CD4-positive, alpha-beta T cell (primary cell): ENCODE data around the gene C1QTNF8. TPM values are rescaled to one million over a fixed set of nuclear protein-coding genes. Genes with fewer than 3 reads are reported as not detected.

ENCODE experiments used
- ATAC-seq: fragments of 200-7000 bp; cut with Tn5 transposase; one replicate; pipeline ENCODE4 v1.10.0; 2022; ENCODE audit warnings: mild to moderate bottlenecking; ENCODE audit not compliant: poor library complexity
- CTCF ChIA-PET: fragments of 350-600 bp; sonication (Branson Sonifier 250); formaldehyde crosslinking; loops from one replicate; lab custom pipeline; 2021; ENCODE audit warnings: antibody characterized with exemption, inconsistent platforms; lab: Charles Lee
- POLR2A ChIA-PET: fragments of 350-600 bp; sonication (Branson Sonifier 250); formaldehyde crosslinking; loops from one replicate; lab custom pipeline; 2021; ENCODE audit warnings: antibody characterized with exemption, inconsistent platforms; lab: Charles Lee
- DNase-seq, 14 experiments: peaks; one replicate each; pipeline ENCODE4 v3.0.0-alpha.2; 2013 to 2020; ENCODE audit warnings: mixed read lengths in 2 of 14
- H3K27ac ChIP-seq, 2 donors: one replicate each; pipeline versions ENCODE4 v1.5.1 to v1.7.0; 2013; ENCODE audit warnings: low read length in 2 of 2, low read depth in 1 of 2, mild to moderate bottlenecking in 1 of 2
- H3K27me3 ChIP-seq, 2 experiments: 1 replicate in 1 of 2; 2 replicates in 1 of 2; pipeline versions ENCODE4 v1.6.1 to v1.7.0; 2013; ENCODE audit warnings: low read length in 2 of 2, control low read depth in 1 of 2, mild to moderate bottlenecking in 1 of 2, moderate library complexity in 1 of 2; ENCODE audit not compliant: insufficient read depth in 2 of 2, control insufficient read depth in 1 of 2
- H3K36me3 ChIP-seq: one replicate; pipeline ENCODE4 v1.6.1; 2013; ENCODE audit warnings: low read length, control low read depth; ENCODE audit not compliant: insufficient read depth
- H3K4me1 ChIP-seq: one replicate; pipeline ENCODE4 v1.6.1; 2013; ENCODE audit warnings: low read length, control low read depth; ENCODE audit not compliant: insufficient read depth
- H3K4me3 ChIP-seq: one replicate; pipeline ENCODE4 v1.5.1; 2013; ENCODE audit warnings: mild to moderate bottlenecking, low read length, moderate library complexity
- H3K9me3 ChIP-seq, 2 experiments: 1 replicate in 1 of 2; 2 replicates in 1 of 2; pipeline versions ENCODE4 v1.6.1 to v1.7.0; 2013; ENCODE audit warnings: low read length in 2 of 2, mild to moderate bottlenecking in 2 of 2, control low read depth in 1 of 2, moderate library complexity in 1 of 2; ENCODE audit not compliant: control insufficient read depth in 1 of 2, insufficient read depth in 1 of 2
- H3K27ac Mint-ChIP-seq: one replicate; pipeline ENCODE4 v1.8.0; 2020; ENCODE audit warnings: mixed read lengths
- H3K27me3 Mint-ChIP-seq: one replicate; pipeline ENCODE4 v1.8.0; 2021; ENCODE audit warnings: mixed read lengths
- H3K36me3 Mint-ChIP-seq: one replicate; pipeline ENCODE4 v1.8.0; 2021; ENCODE audit warnings: low read depth, mixed read lengths
- H3K4me1 Mint-ChIP-seq: one replicate; pipeline ENCODE4 v1.8.0; 2021; ENCODE audit warnings: low read depth, mixed read lengths
- H3K4me3 Mint-ChIP-seq: one replicate; pipeline ENCODE4 v1.8.0; 2020; ENCODE audit warnings: mild to moderate bottlenecking, mixed read lengths
- H3K9me3 Mint-ChIP-seq: one replicate; pipeline ENCODE4 v1.8.0; 2020; ENCODE audit warnings: mixed read lengths
- CTCF ChIP-seq: fragments of 200-600 bp; IDR thresholded peaks from one replicate; pipeline ENCODE4 v1.8.0; 2022; ENCODE audit warnings: antibody characterized with exemption, mild to moderate bottlenecking
- intact Hi-C, 2 experiments: fragments of 100-400 bp; cut with DNase I in 1 of 2; cut with micrococcal nuclease in 1 of 2; formaldehyde crosslinking; loops; one replicate each; pipeline versions ENCODE4 v1.15.1 to v1.9.0; 2023 to 2025; cut with DNase I, micrococcal nuclease
- total RNA-seq, 174 experiments: library from RNA in 2 of 174; stranded (reverse) in 2 of 174; gene quantifications; one replicate each; pipeline ENCODE4 v1.2.3 and lab custom pipeline; 2021 to 2026

C1QTNF8 gene
- total RNA-seq, 2 experiments from 2014 or later: not detected

DNA sequence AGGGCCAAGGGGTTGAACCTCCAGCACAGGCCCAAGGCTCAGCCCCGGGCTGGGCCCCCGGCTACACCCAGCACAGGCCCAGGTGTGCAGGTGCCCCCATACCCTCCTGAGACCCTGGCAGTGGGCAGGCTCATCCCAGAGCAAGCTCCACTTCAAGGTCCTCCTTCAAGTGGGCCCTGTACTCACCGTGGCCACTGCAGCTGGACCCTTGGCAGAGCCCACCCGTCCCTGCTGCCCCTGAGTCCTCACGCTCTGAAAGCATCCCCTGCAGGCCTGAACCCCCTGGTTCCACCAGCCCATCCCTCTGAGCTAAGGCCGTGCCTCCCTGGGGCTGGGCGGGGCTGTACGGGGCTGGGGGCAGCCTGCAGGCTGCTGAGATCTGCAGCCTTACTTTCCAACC lies 45.7 kb upstream of the C1QTNF8 start:
- no peak for TF ChIP-seq CTCF
- H3K27me3 Mint-ChIP-seq: no peaks in the 10 kb centered on the region
- H3K27ac ChIP-seq: no peak overlapping the region
- no peak for DNase-seq
- H3K36me3 Mint-ChIP-seq: no peaks in the 10 kb centered on the region
- H3K36me3 ChIP-seq: no peaks in the 10 kb centered on the region
- H3K4me3 ChIP-seq: no peak overlapping the region
- ChIA-PET POLR2A (no interaction called here), CTCF (no interaction called here)
- no peaks in the 10 kb centered on the region for H3K4me1 ChIP-seq
- no peak overlapping the region for H3K27ac Mint-ChIP-seq
- H3K27me3 ChIP-seq: no peaks in the 10 kb centered on the region
- no peaks in the 10 kb centered on the region for H3K4me1 Mint-ChIP-seq
- no peaks in the 10 kb centered on the region for H3K9me3 Mint-ChIP-seq
- intact Hi-C loops: no loop called here
- ATAC-seq: no peak
- H3K9me3 ChIP-seq: peaks cover 0 to 4% of the 10 kb centered on the region in 2 experiments
- H3K4me3 Mint-ChIP-seq: no peak overlapping the region

DNA sequence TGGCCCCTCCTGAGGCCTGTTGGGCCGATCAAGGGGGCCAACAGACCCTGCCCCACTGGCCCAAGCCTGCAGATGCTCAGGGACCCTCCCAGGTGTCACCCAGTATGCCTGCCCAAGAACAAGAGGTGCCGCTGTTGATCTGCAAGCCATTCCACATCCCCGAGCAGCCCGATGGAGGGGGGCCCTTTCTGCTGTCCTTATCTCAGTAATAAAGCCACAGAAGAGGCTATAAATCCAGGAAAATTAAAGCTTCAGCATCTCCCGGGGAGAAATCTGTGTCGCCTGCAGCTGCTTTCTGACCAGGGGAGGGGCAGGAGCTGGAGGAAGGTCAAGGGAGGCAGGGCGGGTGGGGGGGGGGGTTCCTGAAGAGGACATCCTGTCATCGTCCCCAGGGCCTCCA lies 45.1 kb upstream of the C1QTNF8 start:
- Mint-ChIP-seq H3K4me3 (no peak overlapping the region), H3K27ac (no peak overlapping the region), H3K4me1 (no peaks in the 10 kb centered on the region), H3K9me3 (no peaks in the 10 kb centered on the region), H3K36me3 (no peaks in the 10 kb centered on the region), H3K27me3 (peaks cover 3% of the 10 kb centered on the region)
- no peak for DNase-seq
- H3K36me3 ChIP-seq: no peaks in the 10 kb centered on the region
- H3K4me3 ChIP-seq: no peak overlapping the region
- H3K4me1 ChIP-seq: no peaks in the 10 kb centered on the region
- H3K27me3 ChIP-seq: no peaks in the 10 kb centered on the region
- ATAC-seq: no peak
- intact Hi-C loops: no loop called here
- no peaks in the 10 kb centered on the region for H3K9me3 ChIP-seq
- no peak overlapping the region for H3K27ac ChIP-seq
- TF ChIP-seq CTCF: no peak
- CTCF ChIA-PET: no interaction called here
- POLR2A ChIA-PET: no interaction called here

- Mint-ChIP-seq H3K36me3 (no peaks in the 10 kb centered on the region), H3K27me3 (peaks cover 4% of the 10 kb centered on the region), H3K27ac (no peak overlapping the region), H3K9me3 (no peaks in the 10 kb centered on the region), H3K4me3 (no peak overlapping the region), H3K4me1 (no peaks in the 10 kb centered on the region)
- TF ChIP-seq CTCF: no peak
- no peaks in the 10 kb centered on the region for H3K27me3 ChIP-seq
- H3K4me3 ChIP-seq: no peak overlapping the region
- ATAC-seq: no peak
- no peaks in the 10 kb centered on the region for H3K4me1 ChIP-seq
- POLR2A ChIA-PET: no interaction called here
- no peaks in the 10 kb centered on the region for H3K9me3 ChIP-seq
- no peaks in the 10 kb centered on the region for H3K36me3 ChIP-seq
- intact Hi-C loops: no loop called here
- DNase-seq: no peak
- no peak overlapping the region for H3K27ac ChIP-seq
- CTCF ChIA-PET: no interaction called here
Observed at GRCh38 chr16:1140582-1141162, 44.6 kb upstream of the C1QTNF8 start.
